ENCODE data around the gene C4orf54.

C4orf54 gene

GRCh38 chr4:99651811-99652485, 5.7 kb downstream of the C4orf54 start:
- no peak for DNase-seq

- DNase-seq, result no peak
Measured at GRCh38 chr4:99651016-99651769, 6.4 kb downstream of the C4orf54 start.

GRCh38 chr4:99649778-99650177, 7.8 kb downstream of the C4orf54 start:
- no peak for DNase-seq

- DNase-seq, result no peak
Measured at GRCh38 chr4:99649208-99649607, 8.4 kb downstream of the C4orf54 start.

GRCh38 chr4:99648321-99648720, 9.3 kb downstream of the C4orf54 start:
- no peak for DNase-seq

- no peak for DNase-seq
Measured at GRCh38 chr4:99647071-99647470, 10.6 kb downstream of the C4orf54 start.

GRCh38 chr4:99645638-99646037, 12.0 kb downstream of the C4orf54 start:
- DNase-seq, result no peak

- DNase-seq, result no peak
Measured at GRCh38 chr4:99645036-99645435, 12.6 kb downstream of the C4orf54 start.

GRCh38 chr4:99644453-99644852, 13.2 kb downstream of the C4orf54 start:
- no peak for DNase-seq

- no peak for DNase-seq
Measured at GRCh38 chr4:99642725-99643489, 14.7 kb downstream of the C4orf54 start.

- no peak for DNase-seq
Measured at GRCh38 chr4:99640676-99641075, 17.0 kb downstream of the C4orf54 start.

GRCh38 chr4:99637174-99637573, 20.5 kb downstream of the C4orf54 start:
- no peak for DNase-seq

GRCh38 chr4:99636422-99636821, 21.2 kb downstream of the C4orf54 start:
- no peak for DNase-seq

- DNase-seq, result no peak
Measured at GRCh38 chr4:99635601-99636000, 22.0 kb downstream of the C4orf54 start.

GRCh38 chr4:99634742-99635360, 22.8 kb downstream of the C4orf54 start:
- DNase-seq, result no peak

GRCh38 chr4:99633772-99634171, 23.9 kb downstream of the C4orf54 start:
- no peak for DNase-seq

GRCh38 chr4:99630857-99631360, 26.7 kb downstream of the C4orf54 start:
- no peak for DNase-seq

GRCh38 chr4:99629962-99630554, 27.6 kb downstream of the C4orf54 start:
- no peak for DNase-seq

- DNase-seq, result no peak
Measured at GRCh38 chr4:99628040-99628439, 29.6 kb downstream of the C4orf54 start.

GRCh38 chr4:99625369-99625768, 32.3 kb downstream of the C4orf54 start:
- no peak for DNase-seq

- DNase-seq, result no peak
Measured at GRCh38 chr4:99624141-99624719, 33.4 kb downstream of the C4orf54 start.

GRCh38 chr4:99622341-99622740, 35.3 kb downstream of the C4orf54 start:
- DNase-seq, result no peak

All from right forelimb (tissue), 1 donor.